Stimulated activated CD4-positive, alpha-beta T cell treated with anti-CD3 and anti-CD28 coated beads, Interleukin-4, amount 100 ng/mL, for 24 hours (primary cell): ENCODE data around the gene LRRC74A.

ENCODE experiments used
- DNase-seq: peaks from one replicate; pipeline ENCODE4 v3.0.0-alpha.2; 2020

Gene LRRC74A

GRCh38 chr14:76826122-76826521 is at the start of gene LRRC74A:
TSS of gene LRRC74A (plus strand) at chr14:76826408. CDS start at chr14:76826698, 290 bp downstream.
- no peak for DNase-seq

- DNase-seq, result no peak
Measured at GRCh38 chr14:76776428-76777251, 49.6 kb upstream of the LRRC74A start.

- no peak for DNase-seq
Measured at GRCh38 chr14:76777721-76778120, 48.5 kb upstream of the LRRC74A start.

GRCh38 chr14:76778546-76779215 is 47.5 kb upstream of the LRRC74A start:
- DNase-seq, result no peak

- no peak for DNase-seq
Measured at GRCh38 chr14:76779221-76780057, 46.8 kb upstream of the LRRC74A start.

GRCh38 chr14:76780058-76780345 is 46.2 kb upstream of the LRRC74A start:
- DNase-seq, result no peak

GRCh38 chr14:76780360-76780759 is 45.8 kb upstream of the LRRC74A start:
- DNase-seq, result no peak

GRCh38 chr14:76780875-76781647 is 45.1 kb upstream of the LRRC74A start:
- no peak for DNase-seq

GRCh38 chr14:76781648-76782051 is 44.6 kb upstream of the LRRC74A start:
- no peak for DNase-seq

- no peak for DNase-seq
Measured at GRCh38 chr14:76782115-76782884, 43.9 kb upstream of the LRRC74A start.

GRCh38 chr14:76782885-76783566 is 43.2 kb upstream of the LRRC74A start:
- no peak for DNase-seq

- DNase-seq, result no peak
Measured at GRCh38 chr14:76784266-76784874, 41.8 kb upstream of the LRRC74A start.

- peak; percentile 54 for DNase-seq
Measured at GRCh38 chr14:76784881-76785280, 41.3 kb upstream of the LRRC74A start.

GRCh38 chr14:76786601-76787000 is 39.6 kb upstream of the LRRC74A start:
- no peak for DNase-seq

GRCh38 chr14:76792422-76792821 is 33.8 kb upstream of the LRRC74A start:
- DNase-seq, result no peak

- no peak for DNase-seq
Measured at GRCh38 chr14:76793324-76793723, 32.9 kb upstream of the LRRC74A start.

- no peak for DNase-seq
Measured at GRCh38 chr14:76793956-76794355, 32.3 kb upstream of the LRRC74A start.

GRCh38 chr14:76806446-76806845 is 19.8 kb upstream of the LRRC74A start:
- DNase-seq, result no peak

- DNase-seq, result no peak
Measured at GRCh38 chr14:76808011-76808410, 18.2 kb upstream of the LRRC74A start.

- no peak for DNase-seq
Measured at GRCh38 chr14:76808990-76809389, 17.2 kb upstream of the LRRC74A start.

- DNase-seq, result no peak
Measured at GRCh38 chr14:76810525-76810924, 15.7 kb upstream of the LRRC74A start.
